Measurements from ENCODE around the gene TRAF7. TPM values are rescaled to one million over a fixed set of nuclear protein-coding genes. Genes with fewer than 3 reads are reported as not detected.

Gene TRAF7
- total and polyA plus RNA-seq, 2 of the 13 experiments (the other 11 are each of a cell fraction or from before 2014, with no cell fraction given) = 47.9 to 65.6 TPM

DNA sequence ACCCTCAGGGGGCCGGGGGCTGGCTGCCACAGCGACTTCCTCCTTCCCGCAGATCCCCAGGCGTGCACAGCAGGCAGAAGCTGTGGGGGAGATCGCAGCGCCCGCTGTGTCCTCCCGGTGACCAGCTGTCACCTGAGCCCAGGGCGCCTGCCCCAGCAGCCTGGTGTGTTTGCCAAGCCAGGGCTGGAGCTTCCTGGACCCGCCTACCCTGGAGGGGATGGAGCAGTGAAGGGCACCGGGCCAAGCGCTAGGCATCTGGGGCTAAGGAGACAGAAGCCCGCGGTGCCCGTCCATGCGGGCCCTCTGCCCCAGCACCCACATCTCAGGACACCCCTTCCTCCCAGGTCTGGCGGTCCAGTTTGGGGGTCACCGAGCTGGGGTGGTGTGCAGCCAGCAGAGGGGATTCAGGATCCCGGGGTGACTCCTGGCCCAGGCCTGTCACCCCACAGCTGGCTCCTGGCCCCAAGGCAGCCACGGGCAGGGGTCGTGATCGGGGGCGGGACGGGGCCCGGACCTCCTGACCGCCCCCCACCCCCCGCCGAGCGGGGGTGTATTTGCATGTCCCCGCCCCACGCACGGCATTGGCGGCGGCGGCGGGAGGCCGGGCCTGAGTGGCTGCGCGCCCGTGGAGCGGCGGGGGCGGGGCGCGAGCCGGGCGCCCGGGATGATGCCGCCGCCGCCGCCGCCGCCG, 7.5 kb upstream of the TRAF7 start, which contains the start of gene RAB26 (continued):
- TF ChIP-seq, protein P1, sequence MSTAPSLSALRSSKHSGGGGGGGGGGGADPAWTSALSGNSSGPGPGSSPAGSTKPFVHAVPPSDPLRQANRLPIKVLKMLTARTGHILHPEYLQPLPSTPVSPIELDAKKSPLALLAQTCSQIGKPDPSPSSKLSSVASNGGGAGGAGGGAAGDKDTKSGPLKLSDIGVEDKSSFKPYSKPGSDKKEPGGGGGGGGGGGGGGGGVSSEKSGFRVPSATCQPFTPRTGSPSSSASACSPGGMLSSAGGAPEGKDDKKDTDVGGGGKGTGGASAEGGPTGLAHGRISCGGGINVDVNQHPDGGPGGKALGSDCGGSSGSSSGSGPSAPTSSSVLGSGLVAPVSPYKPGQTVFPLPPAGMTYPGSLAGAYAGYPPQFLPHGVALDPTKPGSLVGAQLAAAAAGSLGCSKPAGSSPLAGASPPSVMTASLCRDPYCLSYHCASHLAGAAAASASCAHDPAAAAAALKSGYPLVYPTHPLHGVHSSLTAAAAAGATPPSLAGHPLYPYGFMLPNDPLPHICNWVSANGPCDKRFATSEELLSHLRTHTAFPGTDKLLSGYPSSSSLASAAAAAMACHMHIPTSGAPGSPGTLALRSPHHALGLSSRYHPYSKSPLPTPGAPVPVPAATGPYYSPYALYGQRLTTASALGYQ (CRISPR knock-in tag; IDR thresholded peaks at IDR 0.05) = 0 out of 2 replicates have a peak, but pooled peaks have one; percentile 21
- TF ChIP-seq ZSCAN12 (CRISPR knock-in tag; IDR thresholded peaks at IDR 0.05) (no peak), ZEB1 (IDR thresholded peaks at IDR 0.05; ENCODE audit: insufficient replicate concordance, low read depth) (peak; percentile 14), NRL (CRISPR knock-in tag; IDR thresholded peaks at IDR 0.05; ENCODE audit: borderline replicate concordance) (no peak), ZNF136 (CRISPR knock-in tag; IDR thresholded peaks at IDR 0.05; ENCODE audit: low read depth) (no peak), IKZF4 (CRISPR knock-in tag; IDR thresholded peaks at IDR 0.05; ENCODE audit: borderline replicate concordance, low read depth, not compliant biosample characterization) (no peak), ZBTB38 (CRISPR knock-in tag; IDR thresholded peaks at IDR 0.05) (peak; percentile 56; the same call in 1 of the 2 replicates), SPEN (CRISPR knock-in tag; IDR thresholded peaks at IDR 0.05; ENCODE audit: low read depth) (no peak), NFIC (IDR thresholded peaks at IDR 0.05; ENCODE audit: low read length) (no peak), ZNF781 (CRISPR knock-in tag; IDR thresholded peaks at IDR 0.05; ENCODE audit: borderline replicate concordance, not compliant biosample characterization) (no peak), AGO2 (optimal IDR thresholded peaks at IDR 0.05; ENCODE audit: low read depth, low read length) (peak; percentile 61), RBM22 (optimal IDR thresholded peaks at IDR 0.05; ENCODE audit: low read length) (no peak), ZNF678 (CRISPR knock-in tag; IDR thresholded peaks at IDR 0.05) (no peak), ZNF841 (CRISPR knock-in tag; IDR thresholded peaks at IDR 0.05; ENCODE audit: borderline replicate concordance) (no peak)
- TF ChIP-seq, protein P2, sequence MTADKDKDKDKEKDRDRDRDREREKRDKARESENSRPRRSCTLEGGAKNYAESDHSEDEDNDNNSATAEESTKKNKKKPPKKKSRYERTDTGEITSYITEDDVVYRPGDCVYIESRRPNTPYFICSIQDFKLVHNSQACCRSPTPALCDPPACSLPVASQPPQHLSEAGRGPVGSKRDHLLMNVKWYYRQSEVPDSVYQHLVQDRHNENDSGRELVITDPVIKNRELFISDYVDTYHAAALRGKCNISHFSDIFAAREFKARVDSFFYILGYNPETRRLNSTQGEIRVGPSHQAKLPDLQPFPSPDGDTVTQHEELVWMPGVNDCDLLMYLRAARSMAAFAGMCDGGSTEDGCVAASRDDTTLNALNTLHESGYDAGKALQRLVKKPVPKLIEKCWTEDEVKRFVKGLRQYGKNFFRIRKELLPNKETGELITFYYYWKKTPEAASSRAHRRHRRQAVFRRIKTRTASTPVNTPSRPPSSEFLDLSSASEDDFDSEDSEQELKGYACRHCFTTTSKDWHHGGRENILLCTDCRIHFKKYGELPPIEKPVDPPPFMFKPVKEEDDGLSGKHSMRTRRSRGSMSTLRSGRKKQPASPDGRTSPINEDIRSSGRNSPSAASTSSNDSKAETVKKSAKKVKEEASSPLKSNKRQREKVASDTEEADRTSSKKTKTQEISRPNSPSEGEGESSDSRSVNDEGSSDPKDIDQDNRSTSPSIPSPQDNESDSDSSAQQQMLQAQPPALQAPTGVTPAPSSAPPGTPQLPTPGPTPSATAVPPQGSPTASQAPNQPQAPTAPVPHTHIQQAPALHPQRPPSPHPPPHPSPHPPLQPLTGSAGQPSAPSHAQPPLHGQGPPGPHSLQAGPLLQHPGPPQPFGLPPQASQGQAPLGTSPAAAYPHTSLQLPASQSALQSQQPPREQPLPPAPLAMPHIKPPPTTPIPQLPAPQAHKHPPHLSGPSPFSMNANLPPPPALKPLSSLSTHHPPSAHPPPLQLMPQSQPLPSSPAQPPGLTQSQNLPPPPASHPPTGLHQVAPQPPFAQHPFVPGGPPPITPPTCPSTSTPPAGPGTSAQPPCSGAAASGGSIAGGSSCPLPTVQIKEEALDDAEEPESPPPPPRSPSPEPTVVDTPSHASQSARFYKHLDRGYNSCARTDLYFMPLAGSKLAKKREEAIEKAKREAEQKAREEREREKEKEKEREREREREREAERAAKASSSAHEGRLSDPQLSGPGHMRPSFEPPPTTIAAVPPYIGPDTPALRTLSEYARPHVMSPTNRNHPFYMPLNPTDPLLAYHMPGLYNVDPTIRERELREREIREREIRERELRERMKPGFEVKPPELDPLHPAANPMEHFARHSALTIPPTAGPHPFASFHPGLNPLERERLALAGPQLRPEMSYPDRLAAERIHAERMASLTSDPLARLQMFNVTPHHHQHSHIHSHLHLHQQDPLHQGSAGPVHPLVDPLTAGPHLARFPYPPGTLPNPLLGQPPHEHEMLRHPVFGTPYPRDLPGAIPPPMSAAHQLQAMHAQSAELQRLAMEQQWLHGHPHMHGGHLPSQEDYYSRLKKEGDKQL (CRISPR knock-in tag; IDR thresholded peaks at IDR 0.05; ENCODE audit: low read depth) = no peak
- TF ChIP-seq, protein P3, sequence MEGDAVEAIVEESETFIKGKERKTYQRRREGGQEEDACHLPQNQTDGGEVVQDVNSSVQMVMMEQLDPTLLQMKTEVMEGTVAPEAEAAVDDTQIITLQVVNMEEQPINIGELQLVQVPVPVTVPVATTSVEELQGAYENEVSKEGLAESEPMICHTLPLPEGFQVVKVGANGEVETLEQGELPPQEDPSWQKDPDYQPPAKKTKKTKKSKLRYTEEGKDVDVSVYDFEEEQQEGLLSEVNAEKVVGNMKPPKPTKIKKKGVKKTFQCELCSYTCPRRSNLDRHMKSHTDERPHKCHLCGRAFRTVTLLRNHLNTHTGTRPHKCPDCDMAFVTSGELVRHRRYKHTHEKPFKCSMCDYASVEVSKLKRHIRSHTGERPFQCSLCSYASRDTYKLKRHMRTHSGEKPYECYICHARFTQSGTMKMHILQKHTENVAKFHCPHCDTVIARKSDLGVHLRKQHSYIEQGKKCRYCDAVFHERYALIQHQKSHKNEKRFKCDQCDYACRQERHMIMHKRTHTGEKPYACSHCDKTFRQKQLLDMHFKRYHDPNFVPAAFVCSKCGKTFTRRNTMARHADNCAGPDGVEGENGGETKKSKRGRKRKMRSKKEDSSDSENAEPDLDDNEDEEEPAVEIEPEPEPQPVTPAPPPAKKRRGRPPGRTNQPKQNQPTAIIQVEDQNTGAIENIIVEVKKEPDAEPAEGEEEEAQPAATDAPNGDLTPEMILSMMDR (CRISPR knock-in tag; IDR thresholded peaks at IDR 0.05) = peak; percentile 31
- TF ChIP-seq, protein P4, sequence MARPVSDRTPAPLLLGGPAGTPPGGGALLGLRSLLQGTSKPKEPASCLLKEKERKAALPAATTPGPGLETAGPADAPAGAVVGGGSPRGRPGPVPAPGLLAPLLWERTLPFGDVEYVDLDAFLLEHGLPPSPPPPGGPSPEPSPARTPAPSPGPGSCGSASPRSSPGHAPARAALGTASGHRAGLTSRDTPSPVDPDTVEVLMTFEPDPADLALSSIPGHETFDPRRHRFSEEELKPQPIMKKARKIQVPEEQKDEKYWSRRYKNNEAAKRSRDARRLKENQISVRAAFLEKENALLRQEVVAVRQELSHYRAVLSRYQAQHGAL (CRISPR knock-in tag; IDR thresholded peaks at IDR 0.05; ENCODE audit: not compliant biosample characterization) = no peak
